Measurements from ENCODE around the gene FMR1.
A peak's percentile ranks its signal among the peaks of the same experiment; 100 is the strongest.

Gene FMR1

DNA sequence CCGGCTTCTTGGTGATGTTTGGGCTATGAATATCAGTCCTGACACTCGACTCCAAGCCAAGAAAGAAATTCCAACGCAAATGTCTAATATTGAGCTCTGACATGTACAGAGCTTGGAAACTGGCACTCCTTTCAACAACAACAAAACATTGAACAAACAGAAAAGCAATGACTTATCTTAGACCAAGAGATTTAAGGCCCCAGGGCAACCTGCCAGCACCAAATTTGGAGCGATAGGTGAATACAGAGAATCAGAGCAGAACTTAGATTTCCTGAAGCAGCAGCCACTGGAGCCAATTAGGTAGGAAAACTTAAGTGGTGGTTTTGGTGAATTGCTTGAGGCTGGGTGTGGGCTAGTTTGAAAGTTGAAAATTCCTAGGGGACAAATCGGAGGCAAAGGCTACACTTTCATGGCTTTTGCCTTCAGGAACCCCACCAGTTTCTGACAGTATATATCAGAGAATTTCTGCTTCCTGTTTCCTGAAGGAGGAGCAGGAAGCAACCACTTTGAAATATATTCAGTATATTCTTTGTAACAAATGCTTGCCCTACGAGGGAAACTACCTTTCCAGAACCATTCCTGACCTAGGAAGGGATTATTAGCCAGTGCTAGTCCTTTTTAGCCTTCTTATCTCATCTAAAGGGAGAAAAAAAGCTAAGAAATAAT is 10.1 kb upstream of the FMR1 start:
- no peaks in the 10 kb centered on the region for H3K9me3 Mint-ChIP-seq
- H3K4me1 Mint-ChIP-seq (ENCODE audit: low read depth) = no peaks in the 10 kb centered on the region
- no peaks in the 10 kb centered on the region for H3K36me3 Mint-ChIP-seq (ENCODE audit: low read depth)
- no peak overlapping the region for H3K4me3 Mint-ChIP-seq
- no peak overlapping the region for H3K27ac Mint-ChIP-seq
- H3K27me3 Mint-ChIP-seq (ENCODE audit: low read depth) = no peaks in the 10 kb centered on the region

DNA sequence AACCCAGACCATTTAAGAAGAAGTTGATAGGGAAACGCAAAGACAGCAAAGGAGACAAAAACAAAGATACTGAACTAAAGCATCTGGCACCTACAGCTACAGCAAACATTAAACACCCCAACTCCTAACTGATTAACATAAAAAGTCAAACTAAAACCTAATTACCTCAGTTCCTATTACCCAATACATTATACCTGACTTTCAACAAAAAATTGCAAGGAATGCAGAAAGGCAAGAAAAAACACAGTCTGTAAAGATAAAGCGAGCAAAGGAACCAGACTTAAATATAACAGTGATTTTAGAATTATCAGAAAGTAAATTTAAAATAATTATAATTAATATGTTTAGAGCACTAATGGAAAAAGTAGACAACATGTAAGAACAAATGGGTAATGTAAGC is 9.4 kb upstream of the FMR1 start:
- Mint-ChIP-seq H3K9me3 (no peaks in the 10 kb centered on the region), H3K27me3 (ENCODE audit: low read depth) (no peaks in the 10 kb centered on the region), H3K36me3 (ENCODE audit: low read depth) (no peaks in the 10 kb centered on the region), H3K4me1 (ENCODE audit: low read depth) (no peaks in the 10 kb centered on the region), H3K27ac (no peak overlapping the region), H3K4me3 (no peak overlapping the region)

DNA sequence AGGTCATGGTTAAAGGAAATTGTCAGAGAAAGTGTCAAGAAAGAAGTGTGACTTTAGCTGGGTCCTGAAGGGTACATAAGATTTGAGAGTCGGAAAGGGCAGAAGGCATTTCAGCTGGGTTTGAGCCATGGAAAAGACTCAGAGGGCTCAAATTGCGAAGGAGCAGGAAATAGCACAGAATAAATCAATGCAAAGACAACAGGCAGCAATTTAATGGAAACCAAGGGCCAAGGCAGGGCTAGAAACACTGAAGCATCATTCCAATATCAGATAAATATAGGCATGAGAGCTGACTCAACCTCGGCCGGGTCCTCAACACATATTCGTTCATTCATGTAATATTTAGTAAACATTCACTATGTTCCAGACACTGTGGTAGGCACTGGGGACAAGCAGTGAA is 3.6 kb upstream of the FMR1 start:
- Mint-ChIP-seq H3K9me3 (no peaks in the 10 kb centered on the region), H3K4me3 (no peak overlapping the region), H3K27ac (no peak overlapping the region), H3K36me3 (ENCODE audit: low read depth) (no peaks in the 10 kb centered on the region), H3K27me3 (ENCODE audit: low read depth) (no peaks in the 10 kb centered on the region), H3K4me1 (ENCODE audit: low read depth) (peaks cover 3% of the 10 kb centered on the region)

DNA sequence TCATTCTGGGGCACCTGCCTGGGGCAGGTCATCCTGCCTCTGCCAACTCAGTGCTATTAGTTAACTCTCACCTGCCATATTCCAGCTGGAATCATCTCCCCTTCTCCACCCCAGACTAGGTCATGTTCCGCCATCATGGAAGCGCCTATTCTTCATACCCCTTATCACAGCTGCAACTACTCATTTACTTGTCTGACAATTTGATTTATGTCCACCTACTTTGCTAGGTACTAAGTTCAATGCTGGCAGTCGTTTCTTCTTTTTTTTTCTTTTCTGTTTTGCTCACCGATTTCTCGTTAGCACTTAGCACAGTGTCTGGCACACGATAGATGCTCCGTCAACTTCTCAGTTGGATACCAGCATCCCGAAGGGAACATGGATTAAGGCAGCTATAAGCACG is 1.1 kb upstream of the FMR1 start:
- Mint-ChIP-seq H3K27ac (no peak overlapping the region), H3K4me3 (no peak overlapping the region), H3K27me3 (ENCODE audit: low read depth) (no peaks in the 10 kb centered on the region), H3K9me3 (no peaks in the 10 kb centered on the region), H3K4me1 (ENCODE audit: low read depth) (peaks cover 18% of the 10 kb centered on the region), H3K36me3 (ENCODE audit: low read depth) (no peaks in the 10 kb centered on the region)

DNA sequence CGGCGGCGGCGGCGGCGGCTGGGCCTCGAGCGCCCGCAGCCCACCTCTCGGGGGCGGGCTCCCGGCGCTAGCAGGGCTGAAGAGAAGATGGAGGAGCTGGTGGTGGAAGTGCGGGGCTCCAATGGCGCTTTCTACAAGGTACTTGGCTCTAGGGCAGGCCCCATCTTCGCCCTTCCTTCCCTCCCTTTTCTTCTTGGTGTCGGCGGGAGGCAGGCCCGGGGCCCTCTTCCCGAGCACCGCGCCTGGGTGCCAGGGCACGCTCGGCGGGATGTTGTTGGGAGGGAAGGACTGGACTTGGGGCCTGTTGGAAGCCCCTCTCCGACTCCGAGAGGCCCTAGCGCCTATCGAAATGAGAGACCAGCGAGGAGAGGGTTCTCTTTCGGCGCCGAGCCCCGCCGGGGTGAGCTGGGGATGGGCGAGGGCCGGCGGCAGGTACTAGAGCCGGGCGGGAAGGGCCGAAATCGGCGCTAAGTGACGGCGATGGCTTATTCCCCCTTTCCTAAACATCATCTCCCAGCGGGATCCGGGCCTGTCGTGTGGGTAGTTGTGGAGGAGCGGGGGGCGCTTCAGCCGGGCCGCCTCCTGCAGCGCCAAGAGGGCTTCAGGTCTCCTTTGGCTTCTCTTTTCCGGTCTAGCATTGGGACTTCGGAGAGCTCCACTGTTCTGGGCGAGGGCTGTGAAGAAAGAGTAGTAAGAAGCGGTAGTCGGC is 528 bp downstream of the FMR1 start:
- Mint-ChIP-seq H3K36me3 (ENCODE audit: low read depth) (no peaks in the 10 kb centered on the region), H3K4me1 (ENCODE audit: low read depth) (peaks cover 24% of the 10 kb centered on the region), H3K4me3 (peak overlapping the region; percentile 87), H3K27ac (peak overlapping the region; percentile 81), H3K9me3 (no peaks in the 10 kb centered on the region), H3K27me3 (ENCODE audit: low read depth) (no peaks in the 10 kb centered on the region)

DNA sequence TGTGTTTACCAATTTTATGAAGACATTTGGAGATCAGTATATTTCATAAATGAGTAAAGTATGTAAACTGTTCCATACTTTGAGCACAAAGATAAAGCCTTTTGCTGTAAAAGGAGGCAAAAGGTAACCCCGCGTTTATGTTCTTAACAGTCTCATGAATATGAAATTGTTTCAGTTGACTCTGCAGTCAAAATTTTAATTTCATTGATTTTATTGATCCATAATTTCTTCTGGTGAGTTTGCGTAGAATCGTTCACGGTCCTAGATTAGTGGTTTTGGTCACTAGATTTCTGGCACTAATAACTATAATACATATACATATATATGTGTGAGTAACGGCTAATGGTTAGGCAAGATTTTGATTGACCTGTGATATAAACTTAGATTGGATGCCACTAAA is 1.9 kb downstream of the FMR1 start:
- H3K27me3 Mint-ChIP-seq (ENCODE audit: low read depth) = no peaks in the 10 kb centered on the region
- no peaks in the 10 kb centered on the region for H3K9me3 Mint-ChIP-seq
- H3K4me3 Mint-ChIP-seq = peak overlapping the region; percentile 87
- H3K4me1 Mint-ChIP-seq (ENCODE audit: low read depth) = peaks cover 35% of the 10 kb centered on the region
- no peak overlapping the region for H3K27ac Mint-ChIP-seq
- H3K36me3 Mint-ChIP-seq (ENCODE audit: low read depth) = peaks cover 3% of the 10 kb centered on the region

DNA sequence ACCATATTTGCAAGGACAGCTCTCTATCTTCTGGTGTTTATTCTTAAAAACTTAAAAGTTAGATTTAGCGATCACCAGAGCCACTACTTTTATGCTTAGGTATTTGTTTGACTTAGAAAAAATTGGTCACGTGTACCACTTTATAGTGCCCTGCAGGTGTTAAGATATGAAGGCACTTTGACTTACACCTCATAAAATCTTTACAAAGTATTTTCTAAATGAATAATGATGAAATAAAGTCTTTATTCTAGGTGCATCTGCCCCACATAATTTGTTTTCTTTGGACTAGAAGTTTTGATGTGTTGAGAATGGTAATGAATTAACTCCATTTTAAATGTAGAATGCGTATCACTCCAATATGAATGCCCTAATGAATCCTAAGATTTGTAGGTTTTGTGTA is 2.9 kb downstream of the FMR1 start:
- Mint-ChIP-seq H3K9me3 (no peaks in the 10 kb centered on the region), H3K4me1 (ENCODE audit: low read depth) (peaks cover 35% of the 10 kb centered on the region), H3K36me3 (ENCODE audit: low read depth) (peaks cover 3% of the 10 kb centered on the region), H3K4me3 (no peak overlapping the region), H3K27me3 (ENCODE audit: low read depth) (no peaks in the 10 kb centered on the region), H3K27ac (no peak overlapping the region)

DNA sequence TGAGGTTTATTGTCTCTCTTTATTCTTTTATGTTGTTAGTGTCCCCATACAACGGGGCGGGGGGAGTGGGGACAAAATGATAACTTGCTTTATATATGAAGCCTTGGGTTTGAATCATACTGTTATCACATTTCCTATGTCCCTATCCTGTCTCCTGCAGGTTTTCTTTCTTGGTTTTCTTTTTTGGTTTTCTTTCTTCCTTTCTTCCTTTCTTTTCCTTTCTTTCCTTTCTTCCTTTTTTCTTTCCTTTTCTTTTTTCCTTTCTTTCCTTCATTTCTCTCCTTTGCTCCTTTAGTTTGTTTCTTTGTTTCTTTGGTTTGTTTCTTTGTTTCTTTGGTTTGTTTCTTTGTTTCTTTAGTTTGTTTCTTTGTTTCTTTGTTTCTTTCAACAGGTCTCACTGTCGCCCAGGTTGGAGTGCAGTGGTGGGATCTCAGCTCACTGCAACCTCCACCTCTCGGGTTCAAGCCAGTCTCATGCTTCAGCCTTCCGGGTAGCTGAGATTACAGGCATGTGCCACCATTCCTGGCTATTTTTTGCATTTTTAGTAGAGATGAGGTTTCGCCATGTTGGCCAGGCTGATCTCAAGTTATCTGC is 4.8 kb downstream of the FMR1 start:
- Mint-ChIP-seq H3K27me3 (ENCODE audit: low read depth) (no peaks in the 10 kb centered on the region), H3K36me3 (ENCODE audit: low read depth) (peaks cover 3% of the 10 kb centered on the region), H3K4me3 (no peak overlapping the region), H3K4me1 (ENCODE audit: low read depth) (peaks cover 39% of the 10 kb centered on the region), H3K27ac (no peak overlapping the region), H3K9me3 (no peaks in the 10 kb centered on the region)

DNA sequence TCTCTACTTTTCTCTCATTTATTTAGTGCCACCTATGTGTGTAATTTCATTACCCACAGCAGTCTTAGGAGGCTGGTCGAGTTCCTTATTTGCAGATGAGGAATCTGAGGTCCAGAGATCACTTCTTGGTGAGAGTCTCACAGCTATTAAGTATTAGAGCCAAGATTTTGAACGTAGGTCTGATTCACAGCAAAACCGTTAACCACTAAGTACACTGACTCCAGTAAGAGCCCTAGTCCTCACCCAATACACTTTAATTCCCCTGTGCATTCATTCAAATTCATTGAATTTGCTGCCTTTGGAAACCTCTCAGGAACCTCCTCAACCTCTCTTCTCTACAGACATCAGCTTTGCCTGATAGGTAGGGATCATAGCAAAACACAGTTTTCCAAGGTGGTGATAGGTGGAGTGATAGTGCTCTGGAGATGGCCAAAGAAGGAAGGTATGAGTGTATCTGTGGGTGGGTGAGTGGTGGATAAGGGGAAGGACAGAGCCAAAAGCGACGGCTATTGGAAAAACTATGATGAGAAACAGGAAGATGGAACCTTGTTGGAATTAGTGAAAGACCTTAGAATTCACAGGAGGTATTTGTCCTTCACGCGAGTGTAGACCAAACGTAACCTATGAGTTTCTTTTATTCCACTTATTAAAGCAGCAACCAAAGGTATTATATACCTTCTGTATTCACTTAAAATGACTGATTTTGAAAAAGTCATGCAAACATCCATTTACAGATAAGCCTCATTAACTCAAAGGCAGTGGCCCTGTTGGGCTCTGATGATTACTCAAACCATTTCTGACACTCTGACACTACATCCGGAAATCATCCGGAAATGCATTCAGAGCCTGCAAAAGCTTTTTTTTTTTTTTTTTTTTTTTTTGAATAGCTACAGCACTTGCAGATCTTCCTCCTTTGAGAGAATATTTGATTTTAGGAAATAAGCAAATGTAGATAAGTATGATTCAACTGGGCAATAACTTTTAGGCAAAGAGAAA is 6.3 kb downstream of the FMR1 start:
- H3K4me3 Mint-ChIP-seq = peak overlapping the region; percentile 60
- H3K27ac Mint-ChIP-seq = peak overlapping the region; percentile 80
- peaks cover 3% of the 10 kb centered on the region for H3K36me3 Mint-ChIP-seq (ENCODE audit: low read depth)
- no peaks in the 10 kb centered on the region for H3K9me3 Mint-ChIP-seq
- H3K4me1 Mint-ChIP-seq (ENCODE audit: low read depth) = peaks cover 41% of the 10 kb centered on the region
- H3K27me3 Mint-ChIP-seq (ENCODE audit: low read depth) = no peaks in the 10 kb centered on the region

DNA sequence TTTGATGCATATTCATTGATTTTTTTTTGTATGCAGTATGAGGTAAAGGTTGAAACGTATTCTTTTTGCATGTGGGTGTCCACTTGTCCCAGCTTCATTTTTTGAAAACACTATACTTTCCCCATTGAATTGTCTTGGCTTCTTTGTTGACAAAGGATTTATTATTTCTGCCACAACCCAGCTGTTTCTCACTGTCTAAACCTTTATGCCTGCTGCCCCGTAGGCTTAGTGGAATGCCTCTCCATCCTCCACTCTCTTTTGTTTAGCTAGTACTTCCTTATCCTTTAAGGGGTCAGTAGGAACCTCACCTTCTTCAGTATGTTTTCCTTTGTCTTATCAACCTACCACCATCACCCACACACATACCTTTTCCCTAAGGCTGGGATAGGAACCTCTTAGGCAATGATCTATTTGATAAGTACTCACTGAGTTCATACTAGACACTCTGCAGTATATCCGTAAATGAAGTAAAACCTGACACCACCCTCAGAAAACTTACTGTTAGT is 8.5 kb downstream of the FMR1 start:
- peaks cover 32% of the 10 kb centered on the region for H3K4me1 Mint-ChIP-seq (ENCODE audit: low read depth)

DNA sequence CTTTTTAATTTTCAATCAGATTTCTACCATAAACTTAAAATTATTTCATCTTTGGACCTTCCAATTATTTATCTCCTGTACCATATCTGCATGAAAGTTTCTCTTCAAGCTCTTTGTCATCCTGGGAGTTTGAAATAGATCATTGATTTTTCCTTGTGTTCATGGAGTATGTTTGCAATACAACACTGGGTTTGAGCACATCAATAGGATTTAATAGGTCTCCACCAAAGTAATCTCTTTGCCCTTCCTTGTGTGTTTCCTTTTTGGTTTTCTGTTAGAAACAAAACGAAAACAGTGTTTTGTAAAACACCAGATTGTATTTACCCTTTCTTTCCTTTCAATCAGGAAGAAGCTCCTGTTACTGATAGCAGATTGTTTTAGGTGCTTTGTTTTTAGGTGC is 11.9 kb downstream of the FMR1 start:
- Mint-ChIP-seq H3K27ac (no peak overlapping the region), H3K9me3 (no peaks in the 10 kb centered on the region), H3K4me1 (ENCODE audit: low read depth) (peaks cover 15% of the 10 kb centered on the region), H3K4me3 (no peak overlapping the region), H3K27me3 (ENCODE audit: low read depth) (no peaks in the 10 kb centered on the region), H3K36me3 (ENCODE audit: low read depth) (peaks cover 10% of the 10 kb centered on the region)

More for the DNA sequence above, 8.5 kb downstream of the FMR1 start:
- peaks cover 6% of the 10 kb centered on the region for H3K36me3 Mint-ChIP-seq (ENCODE audit: low read depth)
- H3K4me3 Mint-ChIP-seq = no peak overlapping the region
- H3K27ac Mint-ChIP-seq = no peak overlapping the region
- no peaks in the 10 kb centered on the region for H3K27me3 Mint-ChIP-seq (ENCODE audit: low read depth)
- H3K9me3 Mint-ChIP-seq = no peaks in the 10 kb centered on the region

DNA sequence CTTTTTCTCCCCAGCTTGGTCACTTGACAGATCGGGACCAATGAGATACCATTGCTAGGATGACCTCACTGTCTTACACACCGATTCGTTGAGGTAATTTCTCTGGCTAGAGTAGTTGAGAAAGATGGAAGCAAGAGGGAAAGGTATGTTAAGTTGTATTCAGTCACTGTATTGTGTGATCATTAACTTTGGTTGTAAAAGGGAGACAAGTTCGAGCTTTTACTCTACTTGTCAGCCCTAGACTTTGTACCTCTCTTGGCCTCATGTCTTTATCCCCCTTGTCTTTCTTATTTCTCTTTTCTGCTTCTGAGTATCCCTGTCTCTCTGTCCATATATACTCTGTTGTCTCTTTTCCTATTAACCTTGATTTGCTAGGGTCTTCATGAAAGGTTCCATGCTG is 15.5 kb downstream of the FMR1 start:
- no peaks in the 10 kb centered on the region for H3K27me3 Mint-ChIP-seq (ENCODE audit: low read depth)
- H3K9me3 Mint-ChIP-seq = no peaks in the 10 kb centered on the region
- H3K36me3 Mint-ChIP-seq (ENCODE audit: low read depth) = peaks cover 18% of the 10 kb centered on the region
- peaks cover 9% of the 10 kb centered on the region for H3K4me1 Mint-ChIP-seq (ENCODE audit: low read depth)
- H3K27ac Mint-ChIP-seq = no peak overlapping the region
- no peak overlapping the region for H3K4me3 Mint-ChIP-seq

DNA sequence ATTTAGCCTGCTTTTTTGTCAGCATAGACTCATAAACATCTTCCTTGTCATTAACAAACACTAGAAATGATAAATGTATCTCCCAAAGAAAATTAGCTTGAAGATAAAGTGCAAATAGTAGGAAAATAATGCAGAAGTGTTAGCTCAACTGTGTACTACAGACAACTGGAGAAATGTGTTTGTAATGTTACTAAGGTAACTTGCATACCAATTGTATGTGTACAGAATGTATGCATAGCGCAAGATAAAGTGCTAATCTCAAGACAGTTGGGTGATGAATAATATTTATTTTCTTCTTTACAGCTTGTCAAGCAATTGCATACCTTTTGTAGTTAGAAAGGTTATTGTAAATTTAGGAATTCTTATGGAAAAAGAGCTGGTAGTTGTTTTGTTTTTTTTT is 22.1 kb downstream of the FMR1 start:
- H3K9me3 Mint-ChIP-seq = no peaks in the 10 kb centered on the region
- no peaks in the 10 kb centered on the region for H3K4me1 Mint-ChIP-seq (ENCODE audit: low read depth)
- H3K27me3 Mint-ChIP-seq (ENCODE audit: low read depth) = no peaks in the 10 kb centered on the region
- peaks cover 20% of the 10 kb centered on the region for H3K36me3 Mint-ChIP-seq (ENCODE audit: low read depth)
- no peak overlapping the region for H3K27ac Mint-ChIP-seq
- H3K4me3 Mint-ChIP-seq = no peak overlapping the region

DNA sequence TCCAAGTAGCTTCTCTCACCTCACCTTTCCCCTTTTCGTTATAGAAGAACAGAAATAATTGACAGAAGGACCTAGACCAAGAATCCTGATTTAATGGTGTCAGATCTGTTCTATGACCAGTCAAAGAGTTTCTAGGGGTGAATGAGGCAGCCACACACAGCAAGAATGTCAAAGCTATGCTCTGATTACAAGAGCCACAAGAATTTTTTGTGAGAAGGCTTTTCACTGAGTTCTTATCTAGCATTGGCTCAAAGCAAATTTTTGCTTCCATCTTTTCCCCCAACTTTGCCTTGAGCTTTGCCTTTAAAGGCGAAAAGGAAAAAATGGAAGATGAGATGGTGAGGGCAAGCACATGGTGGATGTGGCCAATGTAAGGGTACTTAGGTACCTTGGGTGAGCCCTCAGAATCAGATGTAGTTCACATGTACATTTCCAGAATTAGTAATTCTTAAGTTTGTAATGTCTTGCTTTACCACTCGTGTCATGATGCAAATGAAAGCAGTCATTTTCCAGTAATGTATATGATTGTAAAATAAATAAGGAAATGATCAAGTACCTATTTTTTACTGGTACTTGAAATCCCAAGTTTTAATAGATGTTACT is 23.5 kb downstream of the FMR1 start:
- no peaks in the 10 kb centered on the region for H3K9me3 Mint-ChIP-seq
- H3K36me3 Mint-ChIP-seq (ENCODE audit: low read depth) = peaks cover 18% of the 10 kb centered on the region
- H3K27ac Mint-ChIP-seq = no peak overlapping the region
- H3K4me1 Mint-ChIP-seq (ENCODE audit: low read depth) = no peaks in the 10 kb centered on the region
- no peaks in the 10 kb centered on the region for H3K27me3 Mint-ChIP-seq (ENCODE audit: low read depth)
- no peak overlapping the region for H3K4me3 Mint-ChIP-seq

Measured in T-helper 1 cell treated with Interleukin-12 subunit alpha and Interleukin-12 subunit beta and Interleukin-4 antibody, amounts not matched to agents 30 μg/mL and 1 μg/mL, for 36 hours (primary cell).